ENCODE data around the gene SATB1. TPM values are rescaled to one million over a fixed set of nuclear protein-coding genes. Genes with fewer than 3 reads are reported as not detected.
"Not testable (repeated sequence)": the region's sequence is repeated elsewhere in the genome, so short reads cannot be mapped to it uniquely, and the experiment has no call there.

The SATB1 gene
- total RNA-seq, 1 donor from 2014 or later = 7.7 TPM

GRCh38 chr3:18344306-18345014 lies 80.7 kb downstream of the SATB1 start:
- Histone ChIP-seq H3K27ac (no peak overlapping the region), H3K9me3 (no peaks in the 10 kb centered on the region), H3K4me1 (peaks cover 0 to 3% of the 10 kb centered on the region in 2 donors), H3K4me3 (no peak overlapping the region), H3K27me3 (no peaks in the 10 kb centered on the region), H3K36me3 (peaks cover 0 to 8% of the 10 kb centered on the region in 2 donors)
- no peak for TF ChIP-seq CTCF (IDR thresholded peaks at IDR 0.05)
- no peak for DNase-seq (ENCODE audit: low spot score in 2 of 2)
- intact Hi-C loops (cut with DNase I) = no loop called here

- no peak for DNase-seq (ENCODE audit: low spot score in 2 of 2)
- peaks cover 0 to 2% of the 10 kb centered on the region in 2 donors for H3K36me3 ChIP-seq
- no peak for TF ChIP-seq CTCF (IDR thresholded peaks at IDR 0.05)
- H3K27ac ChIP-seq = no peak overlapping the region
- peaks cover 0 to 3% of the 10 kb centered on the region in 2 donors for H3K4me1 ChIP-seq
- H3K9me3 ChIP-seq = no peaks in the 10 kb centered on the region
- H3K27me3 ChIP-seq = no peaks in the 10 kb centered on the region
- H3K4me3 ChIP-seq = no peak overlapping the region
- intact Hi-C loops (cut with DNase I) = no loop called here
Measured at GRCh38 chr3:18343809-18344208, 81.3 kb downstream of the SATB1 start.

GRCh38 chr3:18338827-18339514 lies 86.2 kb downstream of the SATB1 start:
- TF ChIP-seq CTCF (IDR thresholded peaks at IDR 0.05) = no peak
- no peaks in the 10 kb centered on the region for H3K36me3 ChIP-seq
- H3K27me3 ChIP-seq = no peaks in the 10 kb centered on the region
- intact Hi-C loops (cut with DNase I) = no loop called here
- no peak overlapping the region for H3K27ac ChIP-seq
- H3K4me1 ChIP-seq = no peaks in the 10 kb centered on the region
- H3K4me3 ChIP-seq = no peak overlapping the region
- no peaks in the 10 kb centered on the region for H3K9me3 ChIP-seq
- DNase-seq (ENCODE audit: low spot score in 2 of 2) = no peak

GRCh38 chr3:18337231-18337630 lies 87.9 kb downstream of the SATB1 start:
- H3K36me3 ChIP-seq = no peaks in the 10 kb centered on the region
- no peaks in the 10 kb centered on the region for H3K9me3 ChIP-seq
- intact Hi-C loops (cut with DNase I) = no loop called here
- no peak for TF ChIP-seq CTCF (IDR thresholded peaks at IDR 0.05)
- DNase-seq (ENCODE audit: low spot score in 2 of 2) = no peak
- no peaks in the 10 kb centered on the region for H3K4me1 ChIP-seq
- no peak overlapping the region for H3K27ac ChIP-seq
- H3K4me3 ChIP-seq = no peak overlapping the region
- no peaks in the 10 kb centered on the region for H3K27me3 ChIP-seq

- no peak overlapping the region for H3K4me3 ChIP-seq
- no peaks in the 10 kb centered on the region for H3K27me3 ChIP-seq
- TF ChIP-seq CTCF (IDR thresholded peaks at IDR 0.05) = no peak
- H3K27ac ChIP-seq = no peak overlapping the region
- H3K9me3 ChIP-seq = no peaks in the 10 kb centered on the region
- intact Hi-C loops (cut with DNase I) = no loop called here
- H3K4me1 ChIP-seq = no peaks in the 10 kb centered on the region
- no peaks in the 10 kb centered on the region for H3K36me3 ChIP-seq
- DNase-seq (ENCODE audit: low spot score in 2 of 2) = no peak
Measured at GRCh38 chr3:18334837-18335601, 90.1 kb downstream of the SATB1 start.

- H3K9me3 ChIP-seq; H3K36me3 ChIP-seq; DNase-seq (ENCODE audit: low spot score in 2 of 2); intact Hi-C loops (cut with DNase I); H3K4me3 ChIP-seq; H3K27ac ChIP-seq; H3K4me1 ChIP-seq; H3K27me3 ChIP-seq: not testable (repeated sequence)
Measured at GRCh38 chr3:18330772-18331441, 94.2 kb downstream of the SATB1 start.

Measured in ascending aorta (tissue), 2 donors.